HG03565 (cell line): ENCODE data around the gene DDX54.
"Not testable (repeated sequence)": the region's sequence is repeated elsewhere in the genome, so short reads cannot be mapped to it uniquely, and the experiment has no call there.

ENCODE experiments used
- ATAC-seq: cut with Tn5 transposase; IDR thresholded peaks from one replicate; pipeline ENCODE4 v1.9.1; 2021; ENCODE audit warnings: mild to moderate bottlenecking, moderate library complexity; ENCODE audit not compliant: unreplicated experiment

The DDX54 gene

GRCh38 chr12:113142886-113143332, 42.4 kb downstream of the DDX54 start:
- no peak for ATAC-seq

GRCh38 chr12:113142173-113142885, 42.9 kb downstream of the DDX54 start:
- no peak for ATAC-seq

GRCh38 chr12:113141716-113142115, 43.6 kb downstream of the DDX54 start:
- ATAC-seq = not testable (repeated sequence)

DNA sequence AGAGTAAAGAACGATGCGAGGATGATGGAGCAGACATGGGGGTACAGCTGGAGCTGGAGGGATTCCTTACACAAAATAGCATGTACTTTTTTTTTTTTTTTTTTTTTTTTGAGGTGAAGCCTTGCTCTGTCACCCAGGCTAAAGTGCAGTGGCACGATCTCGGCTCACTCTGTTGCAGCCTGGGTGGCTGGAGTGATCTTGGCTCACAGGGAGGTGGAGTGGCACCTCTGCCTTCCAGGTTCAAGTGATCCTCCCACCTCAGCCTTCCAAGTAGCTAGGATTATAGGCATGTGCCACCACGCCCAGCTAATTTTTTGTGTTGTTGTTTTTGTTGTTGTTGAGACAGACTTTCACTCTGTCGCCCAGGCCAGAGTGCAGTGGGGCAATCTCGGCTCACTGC, 44.6 kb downstream of the DDX54 start:
- ATAC-seq = no peak

DNA sequence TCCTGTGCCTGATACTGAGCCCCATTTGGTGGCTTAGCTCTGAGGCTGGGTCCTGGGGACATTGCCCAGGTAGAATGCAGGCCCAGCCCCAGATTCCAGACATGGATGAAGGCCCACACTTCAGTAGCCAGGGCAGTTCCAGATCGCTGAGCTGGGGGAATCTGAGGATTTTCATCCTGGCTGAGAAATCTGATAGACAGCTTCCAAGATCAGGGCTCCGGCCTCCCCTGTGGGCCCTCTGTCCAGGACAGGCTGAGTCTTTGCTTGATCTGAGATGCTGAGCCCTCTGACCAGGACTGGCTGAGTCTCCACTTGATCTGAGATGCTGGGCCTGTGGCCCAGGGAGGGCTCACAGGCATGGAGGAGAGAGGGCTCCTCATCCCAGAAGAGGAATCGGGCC, 46.5 kb downstream of the DDX54 start:
- no peak for ATAC-seq

- no peak for ATAC-seq
Measured at GRCh38 chr12:113137861-113138783, 47.2 kb downstream of the DDX54 start.

DNA sequence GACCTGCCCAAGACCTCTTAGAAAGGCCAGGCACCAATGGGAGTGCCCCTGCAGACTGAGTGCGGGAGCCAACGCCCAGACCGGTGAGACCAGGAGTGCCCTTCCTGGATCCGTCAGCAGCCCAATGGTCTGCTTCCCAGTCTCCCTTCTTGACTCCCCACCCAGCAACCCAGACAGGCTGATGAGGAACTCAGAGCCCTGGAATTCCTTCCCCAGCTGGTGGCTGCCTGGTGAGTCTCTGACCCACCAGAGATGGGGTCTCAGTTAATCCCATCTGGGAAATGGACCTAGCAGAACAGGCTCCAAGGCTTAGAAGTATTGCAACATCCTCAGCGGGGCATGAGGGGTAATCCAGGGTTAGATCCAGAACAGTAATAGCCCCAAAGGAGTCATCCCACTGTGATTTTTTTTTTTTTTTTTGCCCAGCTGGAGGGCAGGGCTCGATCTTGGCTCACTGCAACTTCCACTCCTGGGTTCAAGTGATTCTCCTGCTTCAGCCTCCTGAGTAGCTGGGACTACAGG, 48.2 kb downstream of the DDX54 start:
- no peak for ATAC-seq

DNA sequence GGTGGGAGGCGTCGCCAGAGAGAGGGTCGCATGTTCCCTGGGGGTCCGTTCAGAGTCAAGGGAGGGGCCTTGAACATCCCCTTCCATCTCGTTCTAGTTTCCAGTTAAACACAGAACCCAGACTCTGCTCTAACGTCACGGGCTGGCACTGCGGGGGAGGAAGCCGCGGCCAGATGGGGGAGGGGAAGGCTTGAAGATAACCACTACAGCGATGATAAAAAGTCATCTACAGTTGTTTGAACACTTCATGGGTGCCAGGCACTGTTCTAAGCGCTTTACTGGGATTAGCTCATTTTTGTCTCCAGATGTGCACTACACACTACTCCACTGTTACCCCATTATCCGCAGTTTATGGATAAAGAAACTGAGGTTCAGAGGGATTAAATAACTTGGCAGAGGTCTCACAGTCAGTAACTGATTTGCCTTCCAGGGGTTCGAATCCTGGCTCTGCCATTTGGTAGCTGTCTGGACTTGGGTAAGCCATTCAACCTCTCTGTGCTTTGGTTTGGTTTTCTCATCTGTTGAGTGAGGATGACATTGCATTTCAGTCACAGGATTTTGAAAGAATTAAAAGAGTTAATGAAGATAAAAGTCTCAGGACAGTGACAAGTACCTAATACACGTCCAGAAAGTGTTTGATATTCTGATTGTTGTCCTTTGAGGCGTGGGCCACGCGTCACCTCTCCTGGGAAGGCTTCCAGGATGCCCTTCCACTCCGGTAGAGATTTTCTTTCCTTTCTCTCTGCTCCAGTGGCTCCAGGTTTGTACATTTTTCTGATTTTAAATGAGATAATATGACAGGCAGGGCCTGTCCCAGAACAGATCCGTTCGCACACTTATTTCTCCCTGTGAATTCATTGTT, 48.9 kb downstream of the DDX54 start:
- ATAC-seq = no peak

GRCh38 chr12:113135178-113136127, 49.8 kb downstream of the DDX54 start, which contains the start of gene RASAL1:
Gene RASAL1, minus strand, starts transcription at chr12:113135761. Its CDS starts 299 bp downstream, at chr12:113135462.
- ATAC-seq = no peak

DNA sequence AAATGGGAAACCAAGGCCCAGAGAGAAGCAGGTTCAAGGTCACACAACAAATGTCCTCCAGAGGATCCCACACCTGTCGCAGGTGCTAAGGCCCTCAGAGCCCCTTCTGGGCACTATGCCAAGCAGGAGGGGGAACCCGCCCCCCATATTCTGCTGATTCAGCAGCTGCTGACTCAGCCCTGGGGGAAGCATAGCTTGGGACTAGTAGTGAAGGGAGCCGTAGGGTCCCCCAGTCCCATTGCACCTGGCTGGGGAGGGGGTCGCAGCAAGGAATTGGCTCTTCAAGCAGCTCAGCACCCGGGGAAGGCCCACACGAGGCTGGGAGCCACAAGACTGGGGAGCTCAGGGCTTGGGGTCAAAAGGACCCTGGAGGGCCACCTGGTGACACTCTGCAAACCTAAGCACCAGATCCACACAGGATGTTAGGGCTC, 50.7 kb downstream of the DDX54 start:
- no peak for ATAC-seq

GRCh38 chr12:113134071-113134470, 51.2 kb downstream of the DDX54 start:
- no peak for ATAC-seq

DNA sequence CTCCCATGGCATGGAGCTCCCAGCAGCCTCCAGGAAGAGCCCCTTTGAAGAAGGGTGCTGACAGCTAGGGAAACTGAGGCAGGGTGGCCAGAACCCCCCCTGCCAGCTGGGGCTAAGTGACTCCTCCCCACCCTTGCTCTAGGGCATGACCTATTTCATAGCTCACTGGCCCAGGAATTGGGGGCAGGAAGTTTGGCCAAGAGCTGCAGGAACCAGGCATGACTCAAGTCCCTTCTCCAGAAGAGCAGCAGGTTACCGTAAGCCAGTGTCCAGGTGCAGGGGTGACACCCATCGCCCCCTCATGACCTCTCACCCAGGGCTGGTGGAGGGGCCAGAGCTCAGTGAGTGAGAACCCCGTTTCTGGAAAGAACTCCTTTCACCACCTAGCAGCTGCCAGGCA, 51.6 kb downstream of the DDX54 start:
- ATAC-seq = no peak

GRCh38 chr12:113133036-113133435, 52.2 kb downstream of the DDX54 start:
- no peak for ATAC-seq

DNA sequence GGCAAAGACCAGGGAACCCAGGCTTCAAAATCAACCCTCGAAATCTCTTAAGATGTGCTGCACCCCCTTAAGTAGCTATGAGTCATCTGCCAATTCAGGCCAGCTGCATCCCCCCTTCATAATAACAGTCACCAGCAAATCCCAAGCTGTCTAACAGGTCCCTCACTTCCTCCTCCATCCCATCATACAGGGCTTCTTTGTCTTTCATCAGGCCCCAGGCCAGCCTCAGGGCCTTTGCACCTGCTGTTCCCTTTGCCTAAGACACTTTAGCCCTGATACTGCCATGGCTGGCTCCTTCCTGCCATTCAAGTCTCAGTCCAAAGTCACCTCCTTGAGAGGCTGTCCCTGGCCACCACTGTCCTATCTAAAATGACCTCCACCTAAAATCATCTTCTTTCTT, 53.7 kb downstream of the DDX54 start:
- ATAC-seq = no peak

DNA sequence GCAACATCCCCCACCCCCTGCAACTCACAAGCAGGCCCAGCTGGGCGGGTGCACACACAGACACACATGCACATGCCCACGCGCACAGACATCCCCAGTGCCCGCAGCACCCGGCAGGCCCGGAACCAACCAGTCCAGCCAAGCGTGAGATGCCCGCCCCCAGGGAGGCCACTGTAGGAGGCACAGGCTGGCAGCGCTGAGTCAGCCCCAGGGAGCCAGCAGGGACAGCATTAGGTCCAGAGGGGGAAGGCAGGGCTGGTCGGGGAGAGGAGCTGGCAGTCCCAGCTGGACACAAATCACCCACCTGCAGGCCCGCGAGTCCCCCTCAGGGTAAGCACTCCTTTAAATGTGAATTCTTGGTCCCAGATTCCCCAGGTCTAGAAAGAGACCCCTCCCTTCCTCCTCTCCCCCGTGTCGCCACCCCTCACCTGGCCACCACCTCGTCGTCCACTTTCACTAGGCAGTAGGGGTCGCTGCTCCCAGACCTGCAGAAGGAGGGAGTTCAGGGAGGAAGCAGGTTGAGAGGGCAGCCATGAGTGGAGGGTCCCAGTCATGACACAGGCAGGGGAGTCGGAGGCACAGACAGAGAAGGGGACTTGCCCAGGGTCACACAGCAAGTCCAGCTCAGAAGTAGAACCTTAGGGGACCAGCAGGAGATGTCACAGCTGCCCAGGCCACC, 54.7 kb downstream of the DDX54 start:
- ATAC-seq = no peak

GRCh38 chr12:113129664-113130456, 55.4 kb downstream of the DDX54 start:
- no peak for ATAC-seq

GRCh38 chr12:113128802-113129663, 56.2 kb downstream of the DDX54 start:
- ATAC-seq = no peak
